ENCODE data around the gene GPA33.

- TF ChIP-seq TEAD4 (IDR thresholded peaks at IDR 0.05): no peak
- TF ChIP-seq, protein P1, sequence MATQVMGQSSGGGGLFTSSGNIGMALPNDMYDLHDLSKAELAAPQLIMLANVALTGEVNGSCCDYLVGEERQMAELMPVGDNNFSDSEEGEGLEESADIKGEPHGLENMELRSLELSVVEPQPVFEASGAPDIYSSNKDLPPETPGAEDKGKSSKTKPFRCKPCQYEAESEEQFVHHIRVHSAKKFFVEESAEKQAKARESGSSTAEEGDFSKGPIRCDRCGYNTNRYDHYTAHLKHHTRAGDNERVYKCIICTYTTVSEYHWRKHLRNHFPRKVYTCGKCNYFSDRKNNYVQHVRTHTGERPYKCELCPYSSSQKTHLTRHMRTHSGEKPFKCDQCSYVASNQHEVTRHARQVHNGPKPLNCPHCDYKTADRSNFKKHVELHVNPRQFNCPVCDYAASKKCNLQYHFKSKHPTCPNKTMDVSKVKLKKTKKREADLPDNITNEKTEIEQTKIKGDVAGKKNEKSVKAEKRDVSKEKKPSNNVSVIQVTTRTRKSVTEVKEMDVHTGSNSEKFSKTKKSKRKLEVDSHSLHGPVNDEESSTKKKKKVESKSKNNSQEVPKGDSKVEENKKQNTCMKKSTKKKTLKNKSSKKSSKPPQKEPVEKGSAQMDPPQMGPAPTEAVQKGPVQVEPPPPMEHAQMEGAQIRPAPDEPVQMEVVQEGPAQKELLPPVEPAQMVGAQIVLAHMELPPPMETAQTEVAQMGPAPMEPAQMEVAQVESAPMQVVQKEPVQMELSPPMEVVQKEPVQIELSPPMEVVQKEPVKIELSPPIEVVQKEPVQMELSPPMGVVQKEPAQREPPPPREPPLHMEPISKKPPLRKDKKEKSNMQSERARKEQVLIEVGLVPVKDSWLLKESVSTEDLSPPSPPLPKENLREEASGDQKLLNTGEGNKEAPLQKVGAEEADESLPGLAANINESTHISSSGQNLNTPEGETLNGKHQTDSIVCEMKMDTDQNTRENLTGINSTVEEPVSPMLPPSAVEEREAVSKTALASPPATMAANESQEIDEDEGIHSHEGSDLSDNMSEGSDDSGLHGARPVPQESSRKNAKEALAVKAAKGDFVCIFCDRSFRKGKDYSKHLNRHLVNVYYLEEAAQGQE (IDR thresholded peaks at IDR 0.05; ENCODE audit: low read depth): no peak
- TF ChIP-seq EP300 (IDR thresholded peaks at IDR 0.05; ENCODE audit: borderline replicate concordance): no peak
- no peak for TF ChIP-seq NFIC (IDR thresholded peaks at IDR 0.05)
- TF ChIP-seq, protein P2, sequence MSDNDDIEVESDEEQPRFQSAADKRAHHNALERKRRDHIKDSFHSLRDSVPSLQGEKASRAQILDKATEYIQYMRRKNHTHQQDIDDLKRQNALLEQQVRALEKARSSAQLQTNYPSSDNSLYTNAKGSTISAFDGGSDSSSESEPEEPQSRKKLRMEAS (IDR thresholded peaks at IDR 0.05): no peak
- no peak for TF ChIP-seq FOXM1 (IDR thresholded peaks at IDR 0.05; ENCODE audit: borderline replicate concordance, low read depth)
- no peak for TF ChIP-seq EGR1 (IDR thresholded peaks at IDR 0.05)
Measured at GRCh38 chr1:167107456-167107855, 17.3 kb upstream of the GPA33 start.
